ENCODE data around the gene SARS1. TPM values are rescaled to one million over a fixed set of nuclear protein-coding genes. Genes with fewer than 3 reads are reported as not detected.
A peak's percentile ranks its signal among the peaks of the same experiment; 100 is the strongest.

The SARS1 gene
- total and polyA plus RNA-seq, 7 donors, result 100 to 160 (median 135) TPM

DNA sequence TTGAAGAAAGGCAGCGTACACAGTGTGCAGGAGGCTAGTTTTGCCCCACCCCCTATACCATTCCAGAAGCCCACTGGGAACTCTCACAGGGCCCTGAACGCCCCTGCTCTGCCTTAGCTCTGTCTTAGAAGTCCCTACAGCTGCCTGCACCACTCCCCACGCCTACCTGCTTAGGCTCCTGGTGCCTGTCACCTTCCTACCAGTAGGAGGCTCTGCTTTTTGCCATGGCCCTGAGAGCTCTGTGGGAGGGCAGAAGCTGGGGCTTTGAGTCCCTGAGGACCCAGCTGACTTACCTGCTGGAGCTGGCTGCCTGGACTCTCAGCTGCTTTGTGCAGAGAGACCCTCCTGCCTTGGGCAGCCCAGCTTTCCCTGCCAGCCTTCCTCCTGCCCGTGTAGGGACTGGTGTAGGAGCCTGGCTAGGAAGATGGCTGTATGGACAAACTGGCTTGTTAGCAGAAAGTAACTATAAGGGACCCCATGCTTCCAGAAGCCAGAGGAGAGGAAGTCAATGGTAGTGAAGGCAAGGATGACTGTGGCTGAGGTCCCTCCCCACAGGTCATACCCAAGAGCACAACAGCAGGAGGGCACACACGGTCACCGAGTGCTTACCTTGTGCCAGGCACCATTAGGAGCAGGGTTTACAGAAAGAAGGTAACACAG, 25.8 kb downstream of the SARS1 start:
- WGBS, 2 donors, result 57 to 68% methylated on average over 6 of the region's 6 CpGs
- H3K9me3 ChIP-seq, result no peaks in the 10 kb centered on the region
- DNase-seq, result peak; percentile 66
- intact Hi-C loops (cut with DNase I), result no loop called here
- peak overlapping the region; percentile 62 to 73 (median 68) for H3K27ac ChIP-seq
- peaks cover 27 to 47% (median 43%) of the 10 kb centered on the region in 4 donors for H3K36me3 ChIP-seq
- no peaks in the 10 kb centered on the region for H3K27me3 ChIP-seq
- peak in 3 of 4 experiments; percentile 30 to 37 (median 34) for TF ChIP-seq CTCF (IDR thresholded peaks at IDR 0.05)
- no peak for TF ChIP-seq POLR2AphosphoS5 (IDR thresholded peaks at IDR 0.05)
- H3K4me3 ChIP-seq, result no peak overlapping the region
- peaks cover 0 to 25% (median 21%) of the 10 kb centered on the region in 4 donors for H3K4me1 ChIP-seq

- H3K4me3 ChIP-seq, result peak overlapping the region in 2 of 4 donors; percentile 12 to 20
- peaks cover 0 to 25% (median 21%) of the 10 kb centered on the region in 4 donors for H3K4me1 ChIP-seq
- no peaks in the 10 kb centered on the region for H3K27me3 ChIP-seq
- peak; percentile 84 for DNase-seq
- H3K36me3 ChIP-seq, result peaks cover 18 to 38% (median 34%) of the 10 kb centered on the region in 4 donors
- H3K9me3 ChIP-seq, result no peaks in the 10 kb centered on the region
- WGBS, 2 donors, result 26 to 47% methylated on average over 26 of the region's 26 CpGs
- TF ChIP-seq POLR2AphosphoS5 (IDR thresholded peaks at IDR 0.05), result peak in 2 of 4 donors; percentile 42 to 60
- TF ChIP-seq CTCF (IDR thresholded peaks at IDR 0.05), result no peak
- H3K27ac ChIP-seq, result peak overlapping the region; percentile 62 to 73 (median 68)
- intact Hi-C loops (cut with DNase I), result no loop called here
These were observed 26.7 kb downstream of the SARS1 start for GRCh38 chr1:109240158-109241152.

- peak; percentile 64 for DNase-seq
- H3K27me3 ChIP-seq, result no peaks in the 10 kb centered on the region
- intact Hi-C loops (cut with DNase I), result no loop called here
- H3K36me3 ChIP-seq, result peaks cover 9 to 29% (median 25%) of the 10 kb centered on the region in 4 donors
- 13 to 45% methylated on average over 6 of the region's 6 CpGs for WGBS, 2 donors
- H3K4me3 ChIP-seq, result no peak overlapping the region
- no peak for TF ChIP-seq CTCF (IDR thresholded peaks at IDR 0.05)
- TF ChIP-seq POLR2AphosphoS5 (IDR thresholded peaks at IDR 0.05), result no peak
- no peak for TF ChIP-seq POLR2A (IDR thresholded peaks at IDR 0.05)
- no peak for TF ChIP-seq EP300 (IDR thresholded peaks at IDR 0.05)
- no peaks in the 10 kb centered on the region for H3K9me3 ChIP-seq
- H3K4me1 ChIP-seq, result peaks cover 0 to 25% (median 21%) of the 10 kb centered on the region in 4 donors
- no peak overlapping the region for H3K27ac ChIP-seq
These were observed 27.6 kb downstream of the SARS1 start for GRCh38 chr1:109241344-109241743.

DNA sequence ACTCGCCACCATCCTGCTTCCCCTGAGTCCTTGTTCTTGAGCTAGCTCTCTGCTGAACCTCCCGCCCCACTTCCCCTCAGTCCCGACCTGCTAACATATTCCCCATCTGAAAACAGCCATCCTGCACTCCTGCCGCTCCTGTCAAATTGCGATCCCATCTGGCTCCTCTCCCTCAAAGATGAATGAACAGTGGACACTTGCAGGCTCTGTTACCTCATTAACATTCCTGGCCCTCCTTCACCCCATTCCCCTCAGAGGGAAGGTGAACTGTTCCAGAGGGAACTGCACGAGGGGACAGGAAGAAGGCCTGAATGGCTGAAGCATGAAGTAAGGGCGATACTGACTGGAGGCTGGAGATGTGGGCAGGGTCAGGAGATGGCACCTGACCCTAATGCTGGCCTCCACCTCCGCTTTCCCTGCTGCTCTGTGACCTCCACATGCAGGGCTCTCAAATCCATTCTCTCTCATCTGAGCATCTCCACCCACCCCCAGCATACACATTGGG, 28.2 kb downstream of the SARS1 start:
- no peaks in the 10 kb centered on the region for H3K27me3 ChIP-seq
- DNase-seq, result no peak
- 26 to 32% methylated on average over 8 of the region's 8 CpGs for WGBS, 2 donors
- H3K4me1 ChIP-seq, result peaks cover 0 to 25% (median 21%) of the 10 kb centered on the region in 4 donors
- H3K4me3 ChIP-seq, result no peak overlapping the region
- H3K27ac ChIP-seq, result no peak overlapping the region
- intact Hi-C loops (cut with DNase I), result no loop called here
- H3K36me3 ChIP-seq, result peaks cover 4 to 24% (median 20%) of the 10 kb centered on the region in 4 donors
- no peaks in the 10 kb centered on the region for H3K9me3 ChIP-seq
- no peak for TF ChIP-seq EP300 (IDR thresholded peaks at IDR 0.05)
- TF ChIP-seq POLR2A (IDR thresholded peaks at IDR 0.05), result no peak
- no peak for TF ChIP-seq CTCF (IDR thresholded peaks at IDR 0.05)
- TF ChIP-seq POLR2AphosphoS5 (IDR thresholded peaks at IDR 0.05), result no peak

Data from sigmoid colon (tissue), 7 donors.